K562 (cell line): ENCODE data around the gene PSMD4.

Experiments used
- CREBBP ChIP-seq: IDR thresholded peaks from one replicate; pipeline ENCODE4 v1.6.1; 2012; ENCODE audit warnings: low read depth, mild to moderate bottlenecking, control low read depth, inconsistent platforms, low read length
- EP300 ChIP-seq: IDR thresholded peaks from 2 replicates; pipeline ENCODE4 v1.6.1; 2012; ENCODE audit warnings: low read length, improper control_type of control experiment
- EZH2 ChIP-seq: IDR thresholded peaks from 2 replicates; pipeline ENCODE4 v1.6.1; 2012; ENCODE audit warnings: low read depth, mild to moderate bottlenecking, inconsistent platforms, low read length, borderline replicate concordance
- FOS ChIP-seq: IDR thresholded peaks from 3 replicates; pipeline ENCODE4 v1.6.1; 2011; ENCODE audit not compliant: insufficient read length; ENCODE audit errors: extremely low read depth
- POLR2A ChIP-seq: fragments of 450-650 bp; conservative IDR thresholded peaks from 2 replicates; pipeline ENCODE4 v1.6.1; 2016
- POLR2AphosphoS5 ChIP-seq: IDR thresholded peaks from 2 replicates; pipeline ENCODE4 v1.6.1; 2011; ENCODE audit warnings: mild to moderate bottlenecking, low read depth, low read length, moderate library complexity; ENCODE audit not compliant: control insufficient read depth, insufficient read depth
- ZNF124 ChIP-seq: sonication (generic); formaldehyde crosslinking; IDR thresholded peaks from 2 replicates; pipeline ENCODE4 v1.8.1; 2022; ENCODE audit warnings: missing genetic modification reagents
- TF ChIP-seq, protein P1 (sequence below): fragments of 450-650 bp; IDR thresholded peaks from 2 replicates; pipeline ENCODE4 v1.6.1; 2016; ENCODE audit warnings: missing biosample characterization, missing genetic modification characterization

DNA sequence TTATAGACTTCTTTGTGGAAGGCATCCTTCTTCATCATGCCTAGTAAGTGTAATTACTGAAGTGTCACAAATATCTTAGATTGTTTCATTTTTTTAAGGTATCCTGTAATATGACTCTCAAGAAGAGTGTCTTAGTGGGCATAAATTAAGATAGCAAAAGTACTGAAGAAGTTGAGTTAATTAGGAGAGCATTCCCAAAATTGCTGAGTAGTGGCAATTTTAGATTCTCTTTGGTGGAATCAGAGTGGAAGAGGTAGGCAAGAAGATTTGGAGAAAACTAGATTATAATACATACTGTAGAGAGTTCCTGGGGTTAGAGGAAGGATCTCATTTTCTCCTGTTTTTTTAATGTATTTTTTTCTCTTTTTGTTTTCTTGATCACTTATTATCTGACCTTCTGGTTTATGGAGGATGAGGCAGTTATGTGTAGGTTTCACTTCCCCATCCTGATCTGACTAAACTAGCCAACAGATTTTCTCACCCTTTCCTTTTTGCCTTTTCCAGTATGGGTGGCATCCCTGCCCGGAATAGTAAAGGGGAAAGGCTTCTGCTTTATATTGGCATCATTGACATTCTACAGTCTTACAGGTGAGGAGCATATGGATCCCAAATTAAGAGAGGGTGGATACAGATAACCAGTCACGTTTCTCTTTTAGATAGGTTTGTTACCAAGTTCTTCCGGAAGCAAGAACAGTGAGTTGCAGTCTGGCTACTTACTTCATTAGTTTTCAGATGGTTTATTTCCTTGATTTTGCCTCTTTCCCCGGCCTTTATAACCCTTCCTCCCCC, 16.7 kb upstream of the PSMD4 start:
- TF ChIP-seq CREBBP (no peak), FOS (no peak), POLR2AphosphoS5 (no peak), POLR2A (no peak), EP300 (no peak), EZH2 (no peak), ZNF124 (CRISPR knock-in tag) (no peak)
- TF ChIP-seq, protein P1, sequence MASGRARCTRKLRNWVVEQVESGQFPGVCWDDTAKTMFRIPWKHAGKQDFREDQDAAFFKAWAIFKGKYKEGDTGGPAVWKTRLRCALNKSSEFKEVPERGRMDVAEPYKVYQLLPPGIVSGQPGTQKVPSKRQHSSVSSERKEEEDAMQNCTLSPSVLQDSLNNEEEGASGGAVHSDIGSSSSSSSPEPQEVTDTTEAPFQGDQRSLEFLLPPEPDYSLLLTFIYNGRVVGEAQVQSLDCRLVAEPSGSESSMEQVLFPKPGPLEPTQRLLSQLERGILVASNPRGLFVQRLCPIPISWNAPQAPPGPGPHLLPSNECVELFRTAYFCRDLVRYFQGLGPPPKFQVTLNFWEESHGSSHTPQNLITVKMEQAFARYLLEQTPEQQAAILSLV (tag), result no peak
